Esophagus squamous epithelium (tissue), 4 donors: ENCODE data around the gene PAM16.

ENCODE experiments used
- POLR2A ChIP-seq, 4 donors: fragments of 450-650 bp; IDR thresholded peaks; one replicate each; pipeline ENCODE4 v1.6.1; 2017; ENCODE audit warnings: antibody characterized with exemption in 4 of 4, mild to moderate bottlenecking in 4 of 4, moderate library complexity in 3 of 4
- TF ChIP-seq, protein P1 (sequence below), 6 experiments: fragments of 450-650 bp in 4 of 6; fragments of 200-600 bp in 2 of 6; sonication (generic) in 2 of 6; IDR thresholded peaks; one replicate each; pipeline ENCODE4 v1.5.1; 2016 to 2019; ENCODE audit warnings: antibody characterized with exemption in 6 of 6, mild to moderate bottlenecking in 4 of 6, moderate library complexity in 4 of 6

DNA sequence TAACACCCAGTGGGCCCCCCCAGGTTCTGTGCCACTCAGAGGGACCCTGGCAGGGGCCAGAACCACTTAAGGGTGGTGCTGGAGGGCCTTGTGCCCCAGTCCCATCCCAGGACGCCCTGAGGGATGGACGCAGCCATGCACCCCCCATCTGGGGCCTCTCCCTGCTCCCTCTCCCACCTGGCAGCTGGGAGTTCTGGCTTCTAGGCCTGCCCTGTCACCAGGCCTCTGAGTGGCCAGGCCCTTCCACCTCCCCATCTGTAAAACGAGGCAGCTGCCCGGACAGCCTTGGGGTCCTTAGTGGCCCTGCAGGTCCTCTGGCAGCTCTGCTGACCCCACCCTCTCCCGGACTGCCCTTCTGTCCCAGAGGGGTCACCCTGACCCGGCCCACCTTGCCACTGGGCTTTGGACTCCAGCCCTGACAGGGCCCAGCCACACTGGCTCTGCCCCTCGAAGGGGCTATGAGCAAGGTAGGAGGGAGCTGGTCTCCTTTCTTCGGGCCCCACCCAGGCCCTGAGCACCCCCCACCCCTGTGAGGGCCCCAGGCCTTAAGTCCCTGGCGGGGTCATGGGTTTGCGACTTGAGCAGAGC, 12.3 kb downstream of the PAM16 start:
- TF ChIP-seq, protein P1, sequence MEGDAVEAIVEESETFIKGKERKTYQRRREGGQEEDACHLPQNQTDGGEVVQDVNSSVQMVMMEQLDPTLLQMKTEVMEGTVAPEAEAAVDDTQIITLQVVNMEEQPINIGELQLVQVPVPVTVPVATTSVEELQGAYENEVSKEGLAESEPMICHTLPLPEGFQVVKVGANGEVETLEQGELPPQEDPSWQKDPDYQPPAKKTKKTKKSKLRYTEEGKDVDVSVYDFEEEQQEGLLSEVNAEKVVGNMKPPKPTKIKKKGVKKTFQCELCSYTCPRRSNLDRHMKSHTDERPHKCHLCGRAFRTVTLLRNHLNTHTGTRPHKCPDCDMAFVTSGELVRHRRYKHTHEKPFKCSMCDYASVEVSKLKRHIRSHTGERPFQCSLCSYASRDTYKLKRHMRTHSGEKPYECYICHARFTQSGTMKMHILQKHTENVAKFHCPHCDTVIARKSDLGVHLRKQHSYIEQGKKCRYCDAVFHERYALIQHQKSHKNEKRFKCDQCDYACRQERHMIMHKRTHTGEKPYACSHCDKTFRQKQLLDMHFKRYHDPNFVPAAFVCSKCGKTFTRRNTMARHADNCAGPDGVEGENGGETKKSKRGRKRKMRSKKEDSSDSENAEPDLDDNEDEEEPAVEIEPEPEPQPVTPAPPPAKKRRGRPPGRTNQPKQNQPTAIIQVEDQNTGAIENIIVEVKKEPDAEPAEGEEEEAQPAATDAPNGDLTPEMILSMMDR (IDR thresholded peaks at IDR 0.05), result no peak
- TF ChIP-seq POLR2A (IDR thresholded peaks at IDR 0.05), result no peak
